Right kidney (tissue), 1 donor: ENCODE results near the gene NPR3.

Source experiments
- DNase-seq: peaks from one replicate; pipeline ENCODE4 v3.0.0-alpha.2; 2016

NPR3 gene

DNA sequence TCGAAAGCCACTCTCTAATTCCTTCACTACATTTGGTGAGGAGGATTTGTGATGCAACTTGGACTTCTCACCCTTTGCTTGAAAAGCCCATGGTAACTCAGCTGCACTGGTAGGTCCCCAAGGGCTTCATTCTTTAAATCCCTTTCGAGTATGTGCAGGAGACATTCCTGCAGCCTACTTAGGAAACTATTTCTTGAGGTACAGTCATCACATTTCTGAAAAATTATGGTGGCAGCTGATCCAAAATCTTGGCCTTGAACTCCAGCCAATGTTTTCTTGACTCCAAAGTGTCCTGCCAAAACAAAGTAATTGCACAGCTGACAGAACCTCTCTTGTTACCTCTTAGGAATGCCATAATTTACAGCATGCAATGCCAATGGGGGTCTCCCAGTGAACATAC, 99.7 kb downstream of the NPR3 start:
- no peak for DNase-seq

GRCh38 chr5:32812399-32812798, 101.3 kb downstream of the NPR3 start:
- no peak for DNase-seq

DNA sequence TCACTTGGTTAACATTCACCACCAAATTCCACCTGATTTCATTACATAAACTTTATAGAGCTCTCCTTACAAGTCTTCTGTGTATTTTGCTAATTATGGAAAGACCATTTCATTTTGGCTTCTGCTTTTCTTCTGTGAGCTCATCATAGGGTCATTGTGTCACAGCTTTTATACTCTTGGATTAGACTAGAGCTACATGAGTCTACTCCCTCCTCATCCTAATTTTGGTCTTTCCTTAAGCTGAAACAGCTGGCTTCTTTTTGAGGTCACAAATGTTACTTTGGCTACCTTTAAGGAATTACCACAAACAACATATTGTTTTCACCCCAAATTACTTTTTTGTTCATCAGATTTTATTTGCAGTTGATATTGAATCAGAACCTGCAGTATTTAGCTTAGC, 103.0 kb downstream of the NPR3 start:
- DNase-seq, result no peak

- DNase-seq, result no peak
Measured at GRCh38 chr5:32814620-32815019, 103.5 kb downstream of the NPR3 start.

GRCh38 chr5:32827981-32828380, 116.9 kb downstream of the NPR3 start:
- no peak for DNase-seq

GRCh38 chr5:32828492-32828891, 117.4 kb downstream of the NPR3 start:
- DNase-seq, result no peak

DNA sequence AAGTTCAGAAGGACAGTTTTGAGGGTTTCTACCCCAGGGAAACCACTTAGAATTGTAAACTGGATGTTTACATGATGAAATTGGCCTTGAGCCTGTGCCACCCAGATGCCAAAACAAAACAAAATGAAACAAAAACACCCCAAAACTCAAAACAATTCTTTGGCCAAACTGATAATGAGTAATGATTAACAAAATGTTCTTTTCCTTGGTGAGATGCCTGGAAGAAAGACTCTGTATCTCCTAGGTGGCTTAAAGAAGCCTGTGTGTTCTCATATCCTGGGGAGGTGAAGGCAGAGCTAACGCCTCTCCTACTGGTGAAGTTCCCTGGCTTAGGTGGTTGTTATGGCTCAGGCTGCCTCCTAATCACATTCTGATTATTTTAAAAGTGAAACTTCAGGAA, 120.5 kb downstream of the NPR3 start:
- DNase-seq, result no peak

GRCh38 chr5:32833127-32833526, 122.0 kb downstream of the NPR3 start:
- DNase-seq, result no peak

- no peak for DNase-seq
Measured at GRCh38 chr5:32833663-32834062, 122.5 kb downstream of the NPR3 start.

GRCh38 chr5:32834251-32834650, 123.1 kb downstream of the NPR3 start:
- DNase-seq, result no peak

DNA sequence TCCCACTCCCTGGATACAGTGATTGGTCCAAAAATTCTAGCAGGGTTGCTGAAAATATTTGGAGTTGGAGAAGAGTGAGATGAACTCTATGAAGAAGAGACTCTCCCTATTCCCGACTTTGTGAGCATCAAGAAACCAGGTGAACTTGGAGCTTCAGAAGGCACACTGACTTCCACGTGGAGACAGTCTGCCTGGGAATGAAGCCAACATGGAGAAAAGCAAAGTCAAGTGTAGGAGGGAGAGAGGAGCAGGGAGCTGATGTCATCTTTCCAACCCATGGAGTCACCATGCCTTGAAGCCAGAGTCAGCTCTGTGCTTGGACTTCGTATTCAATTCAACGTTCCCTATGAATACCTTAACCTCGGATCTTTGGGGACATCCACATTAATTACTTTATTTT, 125.1 kb downstream of the NPR3 start:
- no peak for DNase-seq

DNA sequence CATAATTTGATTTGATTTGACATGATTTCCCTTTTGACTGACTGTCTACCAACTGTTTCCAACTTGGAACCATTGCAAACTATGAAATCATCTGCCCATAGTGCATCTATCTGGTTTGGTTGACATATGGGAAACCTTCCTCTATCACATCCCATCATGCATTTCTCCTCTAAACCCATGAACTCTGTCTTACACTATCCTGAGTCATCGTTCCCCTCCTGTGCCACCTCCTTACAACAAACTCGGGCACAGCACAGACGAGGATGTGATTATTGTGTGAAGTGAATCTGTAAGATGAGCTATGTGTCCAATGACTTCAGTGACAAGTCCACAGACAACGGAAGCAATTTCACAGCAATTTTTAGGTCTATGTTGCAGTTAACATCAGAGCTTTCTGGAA, 126.1 kb downstream of the NPR3 start:
- no peak for DNase-seq

DNA sequence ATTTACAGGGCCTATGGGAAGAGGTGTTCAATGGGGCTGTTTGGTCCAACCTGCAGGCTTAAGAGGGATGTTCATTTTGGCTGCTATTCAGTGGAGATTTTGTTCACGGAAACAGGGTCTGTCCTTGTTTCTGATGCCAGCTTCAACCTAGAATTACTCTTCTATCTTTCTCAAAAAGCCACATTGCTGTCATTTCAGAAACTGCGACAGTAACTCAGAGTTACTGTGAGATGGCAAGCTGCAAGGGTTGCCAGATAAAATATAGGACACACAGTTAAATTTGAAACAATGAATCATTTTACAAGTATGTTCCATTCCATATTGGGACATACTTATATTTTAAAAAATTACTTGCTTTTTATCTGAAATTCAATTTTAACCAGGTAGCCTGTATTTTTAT, 128.0 kb downstream of the NPR3 start:
- no peak for DNase-seq

- DNase-seq, result no peak
Measured at GRCh38 chr5:32840606-32841005, 129.5 kb downstream of the NPR3 start.
